ENCODE data around the gene RNF38.
A peak's percentile ranks its signal among the peaks of the same experiment; 100 is the strongest.
"Not testable (repeated sequence)": the region's sequence is repeated elsewhere in the genome, so short reads cannot be mapped to it uniquely, and the experiment has no call there.

Gene RNF38

GRCh38 chr9:36415822-36416525 is 15.9 kb upstream of the RNF38 start:
- Mint-ChIP-seq H3K27ac (peak overlapping the region in 1 of 3 experiments; percentile 14), H3K4me1 (peaks cover 16% of the 10 kb centered on the region), H3K9me3 (no peaks in the 10 kb centered on the region), H3K27me3 (ENCODE audit: low read depth) (no peaks in the 10 kb centered on the region), H3K36me3 (ENCODE audit: low read depth) (peaks cover 32% of the 10 kb centered on the region), H3K4me3 (no peak overlapping the region)
- no peak for TF ChIP-seq CTCF (IDR thresholded peaks at IDR 0.05; ENCODE audit: unreplicated experiment in 3 of 3)

- not testable (repeated sequence) for H3K4me1 Mint-ChIP-seq; H3K27ac Mint-ChIP-seq; H3K4me3 Mint-ChIP-seq; H3K9me3 Mint-ChIP-seq; H3K27me3 Mint-ChIP-seq (ENCODE audit: low read depth)
- peaks cover 18% of the 10 kb centered on the region for H3K36me3 Mint-ChIP-seq (ENCODE audit: low read depth)
Observed at GRCh38 chr9:36411410-36411809, 11.3 kb upstream of the RNF38 start.

- H3K4me1 Mint-ChIP-seq; H3K9me3 Mint-ChIP-seq; H3K27ac Mint-ChIP-seq; H3K4me3 Mint-ChIP-seq; H3K36me3 Mint-ChIP-seq (ENCODE audit: low read depth); H3K27me3 Mint-ChIP-seq (ENCODE audit: low read depth): not testable (repeated sequence)
Observed at GRCh38 chr9:36409076-36409475, 9.0 kb upstream of the RNF38 start.

- Mint-ChIP-seq H3K4me3 (no peak overlapping the region), H3K27ac (peak overlapping the region; percentile 17 to 60 (median 58)), H3K36me3 (ENCODE audit: low read depth) (no peaks in the 10 kb centered on the region), H3K9me3 (no peaks in the 10 kb centered on the region), H3K27me3 (ENCODE audit: low read depth) (no peaks in the 10 kb centered on the region), H3K4me1 (peaks cover 8% of the 10 kb centered on the region)
- TF ChIP-seq CTCF (IDR thresholded peaks at IDR 0.05; ENCODE audit: unreplicated experiment in 3 of 3): peak; percentile 93 to 96 (median 94)
Observed at GRCh38 chr9:36407122-36407723, 7.2 kb upstream of the RNF38 start.

- Mint-ChIP-seq H3K27ac (peak overlapping the region; percentile 86 to 88 (median 87)), H3K27me3 (ENCODE audit: low read depth) (no peaks in the 10 kb centered on the region), H3K4me1 (peaks cover 40% of the 10 kb centered on the region), H3K9me3 (no peaks in the 10 kb centered on the region), H3K4me3 (peak overlapping the region; percentile 74 to 92 (median 74)), H3K36me3 (ENCODE audit: low read depth) (peaks cover 3% of the 10 kb centered on the region)
- TF ChIP-seq CTCF (IDR thresholded peaks at IDR 0.05; ENCODE audit: unreplicated experiment in 3 of 3): no peak
Observed at GRCh38 chr9:36402536-36402935, 2.5 kb upstream of the RNF38 start.

- Mint-ChIP-seq H3K4me3 (peak overlapping the region; percentile 86 to 95 (median 92)), H3K9me3 (no peaks in the 10 kb centered on the region), H3K27me3 (ENCODE audit: low read depth) (no peaks in the 10 kb centered on the region), H3K36me3 (ENCODE audit: low read depth) (peaks cover 3% of the 10 kb centered on the region), H3K4me1 (peaks cover 36% of the 10 kb centered on the region), H3K27ac (peak overlapping the region; percentile 88 to 98 (median 88))
- TF ChIP-seq CTCF (IDR thresholded peaks at IDR 0.05; ENCODE audit: unreplicated experiment in 3 of 3): no peak
Observed at GRCh38 chr9:36401897-36402480, 1.9 kb upstream of the RNF38 start.

Measured in nephron (organoid).